HG03095 (cell line): ENCODE measurements around the gene ARFGEF3.
"Not testable (repeated sequence)": the region's sequence is repeated elsewhere in the genome, so short reads cannot be mapped to it uniquely, and the experiment has no call there.

Source experiments
- ATAC-seq: cut with Tn5 transposase; IDR thresholded peaks from one replicate; pipeline ENCODE4 v1.9.1; 2021; ENCODE audit warnings: moderate library complexity; ENCODE audit not compliant: unreplicated experiment

Gene ARFGEF3

DNA sequence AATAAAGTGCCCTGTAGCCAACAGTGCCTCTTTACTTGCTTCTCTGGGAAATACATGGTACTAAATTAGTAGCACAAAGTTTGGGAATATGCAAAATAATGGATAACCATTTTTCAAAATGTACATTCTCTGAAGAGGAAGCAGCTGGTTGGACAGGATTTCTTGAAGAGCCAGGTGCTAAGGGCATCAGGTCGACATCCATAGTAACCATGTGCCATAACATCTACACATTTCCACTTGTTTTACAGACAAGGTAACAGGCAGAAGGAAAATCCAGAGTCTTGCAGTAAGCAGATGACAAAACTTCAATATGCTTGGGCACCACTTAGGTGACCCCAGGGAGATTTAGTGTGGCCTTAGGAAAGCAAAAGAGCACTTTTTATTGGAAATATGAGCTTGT lies 179.4 kb downstream of the ARFGEF3 start:
- ATAC-seq = no peak

DNA sequence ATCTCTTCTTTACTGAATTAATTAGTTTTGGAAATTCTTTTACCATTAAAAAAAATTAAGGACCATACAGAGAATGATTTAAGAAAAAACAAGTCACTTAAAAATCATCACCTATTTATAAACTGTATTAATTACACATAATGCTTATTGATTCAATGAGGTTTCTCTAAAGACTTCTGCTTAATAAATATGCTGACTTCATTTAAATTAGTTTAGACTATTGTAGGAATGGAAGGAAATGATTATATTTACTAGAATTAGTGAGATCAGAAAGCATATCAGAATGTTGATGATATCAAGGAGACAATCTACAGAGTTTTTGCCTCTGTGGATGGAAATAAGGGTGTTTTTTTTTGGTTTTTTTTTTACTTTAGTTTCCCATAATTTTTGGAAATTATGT lies 181.4 kb downstream of the ARFGEF3 start:
- no peak for ATAC-seq

DNA sequence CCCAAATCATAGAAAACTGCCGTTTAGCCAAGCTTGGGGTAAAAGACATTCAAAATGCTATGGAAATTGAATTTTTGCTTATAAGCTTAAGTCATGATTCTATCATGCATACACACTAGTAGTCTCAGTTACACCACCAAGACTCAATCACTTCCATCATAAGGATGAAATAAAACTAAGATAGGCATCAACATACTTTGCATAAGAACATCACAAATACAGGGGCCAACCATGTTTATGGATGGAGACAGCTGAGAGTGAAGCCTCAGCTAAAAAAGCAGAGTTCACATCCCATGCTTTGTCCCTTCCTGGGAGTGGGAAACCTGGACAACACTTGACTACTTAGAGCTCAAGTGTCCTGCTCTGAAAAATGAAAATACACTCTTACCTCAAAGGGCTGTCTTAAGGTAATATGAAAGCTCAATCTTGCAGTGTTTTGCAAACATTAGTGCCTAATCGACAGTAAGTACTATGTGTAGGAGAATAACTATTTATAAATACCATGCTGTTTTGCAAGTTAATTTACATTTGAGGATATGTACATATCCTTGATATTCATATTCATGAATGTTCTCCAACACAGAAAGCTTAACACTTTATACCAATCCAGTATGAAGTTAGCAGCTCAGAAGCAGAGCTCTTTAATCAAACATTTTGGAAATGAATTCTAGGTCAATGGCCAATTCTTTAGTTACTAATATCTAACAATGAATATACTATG lies 184.0 kb downstream of the ARFGEF3 start:
- no peak for ATAC-seq

DNA sequence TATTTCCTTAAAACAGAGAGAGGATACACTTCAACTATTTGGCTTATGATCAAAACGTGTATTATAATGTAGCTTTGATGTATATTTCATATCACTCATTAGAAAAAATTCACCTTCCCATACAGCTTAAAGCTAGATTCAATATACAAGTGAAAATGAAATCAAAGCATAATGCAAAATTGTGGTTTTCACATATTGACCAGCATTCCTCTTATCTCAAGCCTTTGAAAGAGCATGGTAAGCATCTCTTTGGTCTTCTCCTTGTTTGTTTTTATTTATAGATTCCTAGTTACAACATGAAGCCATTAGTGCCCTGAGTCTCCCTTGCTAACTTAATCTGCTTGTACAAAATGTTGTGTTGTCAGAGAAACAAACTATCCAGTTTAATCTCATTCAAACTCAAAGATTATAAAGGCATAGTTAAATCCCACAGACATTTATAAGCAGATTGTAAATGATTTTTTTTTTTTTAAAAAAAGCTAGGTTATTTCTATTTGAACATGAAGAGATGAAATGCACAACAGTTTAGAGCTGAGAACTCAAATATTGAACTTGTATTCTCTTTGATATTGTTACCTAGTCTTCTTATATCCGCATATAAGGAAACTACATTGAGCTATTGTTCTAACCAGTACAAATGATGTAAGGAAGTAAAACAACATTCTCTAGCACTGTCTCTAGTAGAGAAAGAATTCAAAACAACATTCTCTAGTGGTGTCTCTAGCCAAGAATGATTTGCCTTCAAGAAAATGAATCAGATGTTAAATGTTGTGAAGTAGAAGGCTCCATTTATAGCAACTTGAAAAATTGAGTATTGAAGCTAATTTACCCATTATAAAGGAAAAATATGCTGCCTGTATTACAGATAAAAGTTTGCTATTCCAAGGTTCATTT lies 184.8 kb downstream of the ARFGEF3 start:
- ATAC-seq = no peak

DNA sequence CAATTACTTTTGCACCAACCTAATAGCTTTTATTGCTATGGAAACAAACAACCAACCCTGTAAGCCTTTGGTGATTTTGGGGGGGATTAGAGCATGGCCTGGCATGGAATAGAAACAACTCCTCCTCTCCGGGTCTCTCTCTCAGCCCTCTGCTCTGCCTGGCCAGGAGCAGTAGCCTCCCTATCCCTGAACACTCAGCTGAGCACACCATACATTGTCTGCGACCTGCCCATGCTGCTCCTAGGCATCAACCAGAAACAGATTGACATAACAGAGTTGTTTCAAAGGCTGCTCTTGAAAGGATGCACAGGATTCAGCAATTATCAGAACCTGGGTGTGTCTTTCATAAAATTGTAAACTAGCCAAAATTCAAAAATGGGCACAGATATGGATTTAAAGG lies 186.1 kb downstream of the ARFGEF3 start:
- no peak for ATAC-seq

DNA sequence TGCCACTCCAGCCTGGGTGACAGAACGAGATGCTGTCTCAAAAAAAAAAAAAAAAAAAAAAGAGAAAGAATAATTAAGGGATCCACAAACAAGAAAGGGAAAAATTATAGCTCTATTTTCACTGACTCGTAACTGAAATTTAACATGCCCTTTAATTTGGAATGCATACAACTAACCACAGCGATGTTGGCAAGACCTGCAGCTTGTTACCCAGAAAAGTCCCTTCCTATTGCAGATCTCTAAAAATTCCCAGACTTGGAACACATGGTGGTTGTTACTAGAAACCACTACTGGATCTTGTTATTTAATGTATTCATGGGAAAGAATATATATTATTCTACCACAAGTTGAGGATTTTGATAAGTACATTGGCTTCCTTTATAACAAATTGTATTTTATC lies 188.2 kb downstream of the ARFGEF3 start:
- ATAC-seq = no peak

DNA sequence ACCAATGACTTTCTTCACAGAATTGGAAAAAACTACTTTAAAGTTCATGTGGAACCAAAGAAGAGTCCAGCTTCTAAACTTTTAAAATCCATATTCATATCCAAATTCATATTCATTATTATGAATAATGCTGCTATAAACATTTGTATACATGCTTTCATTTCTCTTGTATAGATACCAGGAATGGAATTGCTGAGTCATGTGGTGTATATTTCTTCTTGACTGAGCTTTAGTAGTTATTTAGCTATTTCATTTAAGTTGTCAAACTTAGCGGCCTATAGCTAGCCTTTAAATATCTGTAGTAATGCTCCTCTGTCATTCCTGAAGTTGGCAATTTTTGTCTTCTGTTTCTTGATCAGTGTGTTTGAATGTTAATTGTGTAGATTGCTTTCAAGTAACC lies 196.2 kb downstream of the ARFGEF3 start:
- ATAC-seq = no peak

DNA sequence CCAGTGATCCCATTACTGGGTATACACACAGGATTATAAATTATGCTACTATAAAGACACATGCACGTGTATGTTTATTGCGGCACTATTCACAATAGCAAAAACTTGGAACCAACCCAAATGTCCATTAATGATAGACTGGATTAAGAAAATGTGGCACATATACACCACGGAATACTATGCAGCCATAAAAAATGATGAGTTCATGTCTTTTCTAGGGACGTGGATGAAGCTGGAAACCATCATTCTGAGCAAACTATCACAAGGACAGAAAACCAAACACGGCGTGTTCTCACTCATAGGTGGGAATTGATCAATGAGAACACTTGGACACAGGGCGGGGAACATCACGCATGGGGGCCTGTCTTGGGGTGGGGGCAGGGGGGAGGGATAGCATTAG lies 206.9 kb downstream of the ARFGEF3 start:
- not testable (repeated sequence) for ATAC-seq

DNA sequence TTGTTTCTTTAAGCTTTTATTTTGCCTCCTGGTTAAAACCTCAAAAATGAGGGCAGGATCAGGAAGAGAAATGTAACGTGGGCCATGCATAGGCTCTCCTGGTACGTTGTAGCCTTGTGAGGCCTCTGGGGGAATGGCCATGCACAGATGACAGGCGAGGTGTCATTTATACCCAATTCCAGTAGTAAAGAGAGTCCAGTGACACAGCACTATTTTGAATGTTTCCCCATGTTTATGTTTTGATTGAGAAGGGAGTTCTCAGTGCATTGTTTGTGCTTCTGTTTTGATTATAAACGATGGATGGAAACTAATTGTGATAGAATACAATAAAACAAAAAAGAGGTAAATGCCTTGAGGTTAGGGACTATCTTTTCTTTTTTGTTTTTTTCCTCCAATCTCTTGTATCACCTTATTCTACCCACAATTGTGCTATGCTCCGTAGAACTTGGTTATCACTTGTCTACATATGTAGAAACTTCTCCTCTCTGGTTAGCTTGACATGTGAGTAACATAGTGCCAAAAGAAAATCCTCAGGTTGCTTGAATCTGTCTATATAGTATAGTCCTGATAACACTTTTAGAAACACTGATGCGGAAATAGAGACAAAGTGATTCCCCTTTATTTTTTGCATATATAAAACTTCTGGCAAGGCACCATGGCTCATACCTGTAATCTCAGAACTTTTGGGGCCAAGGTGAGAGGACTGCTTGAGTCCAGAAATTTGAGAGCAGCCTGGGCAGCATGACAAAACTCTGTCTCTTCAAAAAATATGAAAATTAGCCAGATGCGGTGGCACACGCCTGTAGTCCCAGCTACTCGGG lies 209.1 kb downstream of the ARFGEF3 start:
- no peak for ATAC-seq

DNA sequence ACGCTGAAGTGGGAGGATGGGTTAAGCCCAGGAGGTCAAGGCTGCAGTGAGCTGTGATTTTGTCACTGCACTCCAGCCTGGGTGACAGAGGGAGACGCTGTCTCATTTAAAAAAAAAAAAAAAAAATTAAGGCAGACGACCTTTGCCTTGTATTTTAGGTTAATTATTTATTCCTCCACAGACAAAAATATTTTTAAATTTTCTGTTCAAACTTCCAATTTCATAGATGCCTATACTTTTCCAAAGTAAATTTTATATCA lies 209.6 kb downstream of the ARFGEF3 start:
- ATAC-seq = no peak

DNA sequence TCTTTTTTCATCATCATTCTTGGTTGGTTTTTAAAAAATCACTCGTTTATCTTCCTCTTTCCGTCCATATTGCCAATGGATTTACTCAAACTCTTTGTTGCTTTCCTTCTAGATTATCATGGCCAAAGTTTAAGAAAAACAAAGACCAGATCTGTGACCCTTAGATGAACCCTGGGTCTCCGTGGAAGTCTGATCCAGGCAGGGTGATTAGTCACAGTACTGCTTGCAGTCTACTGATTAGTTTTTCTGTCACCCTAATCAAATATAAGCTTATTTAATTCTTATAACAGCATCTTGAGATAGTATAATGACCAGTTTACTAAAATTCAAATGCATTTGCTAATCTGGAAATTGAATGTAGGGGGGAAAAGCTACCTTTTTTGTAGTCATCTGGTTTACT lies 210.0 kb downstream of the ARFGEF3 start:
- no peak for ATAC-seq

DNA sequence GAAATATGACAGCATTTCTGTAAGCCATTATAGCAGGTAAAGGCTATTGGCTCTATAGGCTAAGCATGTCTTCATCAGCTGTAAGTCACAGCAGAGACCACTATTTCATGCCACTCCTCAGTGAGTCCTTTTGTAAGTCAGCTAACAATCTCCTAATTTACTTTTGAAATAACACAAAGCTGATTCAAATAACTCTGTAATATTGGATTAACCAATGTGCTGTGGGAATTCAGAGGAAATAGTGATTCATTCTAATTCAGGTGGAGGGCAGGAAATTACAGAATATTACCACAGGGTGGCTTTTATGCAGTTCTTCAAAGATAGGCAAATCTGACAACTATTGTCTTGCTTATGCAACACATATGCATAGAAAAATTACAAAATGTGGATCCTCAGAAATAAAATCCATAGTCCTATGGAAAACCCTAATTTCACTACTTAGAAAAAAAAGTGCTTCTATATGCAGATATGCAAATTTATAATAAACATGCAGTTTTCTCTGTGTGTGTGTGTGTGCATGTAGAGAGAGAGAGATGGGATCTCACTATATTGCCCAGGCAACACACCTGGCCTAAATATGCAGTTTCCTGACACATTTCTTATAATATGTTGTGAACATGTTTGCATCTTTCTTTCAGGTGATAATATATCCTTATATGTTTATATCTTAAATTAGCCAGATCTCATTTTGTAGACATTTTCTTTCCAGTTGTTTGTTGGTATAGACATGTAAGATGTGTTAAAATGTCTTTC lies 211.1 kb downstream of the ARFGEF3 start:
- ATAC-seq = no peak

DNA sequence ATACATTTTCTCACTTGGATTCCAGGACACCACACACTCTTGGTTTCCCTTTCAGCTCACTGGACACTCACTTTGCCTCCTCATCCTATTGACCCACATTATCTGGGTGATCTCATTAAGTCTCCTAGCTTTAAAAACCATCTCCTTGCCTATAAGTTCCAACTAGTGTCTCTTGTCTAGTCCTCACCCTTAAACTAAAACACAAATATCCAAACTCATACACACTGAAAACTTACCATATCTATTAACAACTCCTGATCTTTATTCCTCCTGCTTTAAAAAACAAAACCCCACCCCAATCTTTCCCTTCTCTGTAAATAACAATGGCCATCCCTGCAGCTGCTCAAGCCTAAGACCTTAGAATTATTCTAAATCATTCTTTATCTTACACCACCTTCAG lies 212.5 kb downstream of the ARFGEF3 start:
- ATAC-seq = no peak

DNA sequence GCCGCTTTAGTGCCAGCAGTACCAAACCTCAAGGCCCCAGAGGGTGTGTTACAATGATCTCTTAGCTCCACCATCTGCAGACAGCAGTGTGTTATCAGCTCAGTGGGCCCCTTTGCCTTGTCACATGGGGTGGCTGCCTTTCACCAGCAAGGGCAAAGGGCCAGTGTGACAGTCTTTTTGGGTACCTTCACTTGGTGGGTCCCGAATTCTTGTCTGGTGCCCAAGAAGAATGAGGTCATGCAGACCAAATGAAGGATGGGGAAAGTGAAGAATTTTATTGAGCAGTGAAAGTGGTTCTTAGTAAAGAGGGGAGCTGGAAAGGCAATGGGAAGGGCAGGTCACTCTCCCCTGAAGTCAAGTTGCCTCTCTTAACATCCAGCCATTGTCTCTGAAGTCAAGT lies 213.1 kb downstream of the ARFGEF3 start:
- ATAC-seq = no peak

DNA sequence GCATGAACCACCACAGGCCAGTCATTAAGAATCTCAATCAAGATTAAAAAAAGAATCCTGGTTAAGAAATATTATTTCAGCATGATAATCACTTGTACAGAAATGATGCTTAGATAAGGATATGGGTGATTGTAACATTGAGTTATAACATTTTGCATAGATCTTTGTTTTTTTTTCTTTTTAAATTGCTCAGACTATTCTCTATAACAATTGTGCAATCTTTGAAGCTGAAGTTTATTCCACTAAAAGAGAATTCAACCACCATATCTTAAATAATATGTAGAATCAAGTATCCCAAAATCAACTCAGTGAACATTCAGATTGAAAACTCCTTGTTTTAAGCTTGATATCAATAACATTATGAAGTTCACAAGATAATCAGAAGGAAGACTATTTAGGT lies 215.3 kb downstream of the ARFGEF3 start:
- ATAC-seq = no peak

DNA sequence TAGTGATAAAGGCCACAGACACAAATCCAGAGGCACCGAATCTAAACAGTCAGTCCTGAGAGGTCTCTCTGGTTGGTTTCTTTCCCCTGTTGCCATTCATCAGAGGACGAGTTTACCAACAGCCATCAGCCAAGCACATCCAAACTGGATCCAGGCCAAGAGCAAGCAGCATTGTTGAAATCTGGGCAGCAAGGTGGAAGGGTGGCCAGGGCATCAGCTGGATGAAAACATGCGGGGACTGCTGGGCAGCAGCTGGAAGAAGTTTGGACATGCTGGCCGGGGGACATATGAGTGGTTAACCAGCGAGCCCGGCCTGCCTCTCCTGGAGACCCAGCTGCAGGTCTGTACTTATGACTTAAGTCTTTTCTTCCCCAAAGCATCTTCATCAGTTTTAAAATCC lies 216.1 kb downstream of the ARFGEF3 start, which contains the start of gene SMIM28:
Gene SMIM28 (plus strand): TSS at position 62 of the 400 bp plus-strand sequence. CDS start 168 bp downstream, at position 230.
- no peak for ATAC-seq

DNA sequence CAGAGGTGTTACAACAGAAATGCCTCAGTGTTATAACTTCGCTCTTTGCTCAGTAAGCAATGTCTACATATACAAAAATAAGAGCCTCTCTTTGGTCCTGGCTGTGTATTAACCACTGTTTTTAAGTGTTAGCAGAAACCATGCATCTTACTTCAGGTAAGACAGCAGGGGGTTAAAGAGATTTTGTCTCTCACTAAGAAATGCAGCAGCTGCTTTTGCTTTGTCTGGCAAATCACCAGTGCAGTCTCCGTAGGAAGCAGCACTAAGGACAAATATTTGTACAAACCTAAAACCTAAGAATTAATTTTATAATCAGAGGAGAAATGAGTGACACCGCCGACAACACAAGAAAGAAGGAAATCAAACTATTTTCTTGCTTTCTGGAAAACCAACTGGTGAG lies 216.7 kb downstream of the ARFGEF3 start:
- ATAC-seq = no peak

DNA sequence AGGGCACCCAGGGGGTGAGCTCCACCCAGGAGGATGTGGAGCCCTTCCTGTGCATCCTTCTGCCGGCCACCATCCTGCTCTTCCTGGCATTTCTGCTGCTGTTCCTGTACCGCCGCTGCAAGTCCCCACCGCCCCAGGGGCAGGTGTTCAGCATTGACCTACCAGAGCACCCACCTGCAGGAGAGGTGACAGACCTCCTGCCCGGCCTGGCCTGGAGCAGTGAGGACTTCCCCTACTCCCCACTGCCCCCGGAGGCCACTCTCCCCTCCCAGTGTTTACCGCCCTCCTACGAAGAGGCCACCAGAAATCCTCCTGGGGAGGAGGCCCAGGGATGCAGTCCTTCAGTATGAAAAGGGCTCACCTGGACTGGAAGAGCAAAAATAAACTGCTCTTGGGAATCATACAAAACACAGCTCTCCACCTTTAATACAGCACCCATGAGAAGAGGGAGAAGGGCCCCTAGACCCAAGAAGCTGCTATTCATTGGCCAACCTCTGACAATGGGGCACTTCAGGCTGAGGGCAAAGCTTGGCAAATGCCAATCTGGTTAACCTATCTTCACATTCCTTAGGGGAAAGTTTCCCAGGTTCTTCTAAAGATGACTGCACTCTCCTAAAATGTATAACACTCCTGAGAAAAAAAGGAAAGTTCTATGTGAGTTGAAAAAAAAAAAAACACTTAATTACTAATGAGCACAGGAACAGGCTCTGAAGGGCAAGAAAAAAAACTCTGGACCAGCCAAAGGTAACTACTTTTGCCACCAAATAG lies 220.9 kb downstream of the ARFGEF3 start:
- no peak for ATAC-seq

DNA sequence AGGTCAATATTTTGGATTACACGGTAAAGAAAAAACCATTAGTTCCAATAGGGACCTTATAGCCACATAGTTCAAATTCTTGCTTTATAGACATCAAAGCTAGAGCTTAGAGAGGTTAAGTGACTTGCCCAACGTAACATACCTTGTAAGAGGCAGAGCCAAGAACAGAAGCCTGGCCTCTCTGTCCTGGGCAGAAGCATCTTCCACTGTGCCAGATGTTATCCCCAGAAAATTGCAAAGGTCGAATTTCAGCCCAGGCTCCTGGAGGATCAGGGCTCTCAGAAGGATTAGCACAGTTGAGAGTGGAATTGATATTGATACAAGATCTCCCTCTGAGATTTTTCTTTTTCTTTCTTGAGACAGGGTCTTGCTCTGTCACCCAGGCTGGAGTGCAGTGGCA lies 222.0 kb downstream of the ARFGEF3 start:
- ATAC-seq = no peak

DNA sequence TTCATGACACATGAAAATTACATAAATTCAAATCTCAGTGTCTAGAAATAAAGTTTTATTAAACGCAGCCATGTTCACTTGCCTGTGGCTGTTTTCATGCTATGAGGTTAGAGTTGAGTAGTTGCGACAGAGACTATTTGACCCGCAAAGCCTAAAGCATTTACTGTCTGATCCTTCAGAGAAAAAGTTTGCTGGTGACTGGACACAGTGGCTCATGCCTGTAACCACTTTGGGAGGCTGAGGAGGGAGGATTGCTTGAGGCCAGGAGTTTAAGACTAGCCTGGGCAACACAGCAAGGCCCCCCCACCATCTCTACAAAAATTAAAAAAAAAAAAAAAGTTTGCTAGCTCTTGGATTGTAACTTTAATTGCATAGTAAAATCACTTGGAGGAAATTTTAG lies 225.2 kb downstream of the ARFGEF3 start:
- no peak for ATAC-seq
